WI38 (cell line): ENCODE measurements around the gene PRKCZ.

ENCODE experiments used
- H3K4me3 ChIP-seq: 2 replicates; pipeline ENCODE4 v1.5.1; 2011; ENCODE audit warnings: low read depth, mild to moderate bottlenecking, control low read depth, low read length
- CTCF ChIP-seq: IDR thresholded peaks from 2 replicates; pipeline ENCODE4 v1.5.1; 2012; ENCODE audit warnings: low read depth, mild to moderate bottlenecking, control low read depth, low read length

The PRKCZ gene

DNA sequence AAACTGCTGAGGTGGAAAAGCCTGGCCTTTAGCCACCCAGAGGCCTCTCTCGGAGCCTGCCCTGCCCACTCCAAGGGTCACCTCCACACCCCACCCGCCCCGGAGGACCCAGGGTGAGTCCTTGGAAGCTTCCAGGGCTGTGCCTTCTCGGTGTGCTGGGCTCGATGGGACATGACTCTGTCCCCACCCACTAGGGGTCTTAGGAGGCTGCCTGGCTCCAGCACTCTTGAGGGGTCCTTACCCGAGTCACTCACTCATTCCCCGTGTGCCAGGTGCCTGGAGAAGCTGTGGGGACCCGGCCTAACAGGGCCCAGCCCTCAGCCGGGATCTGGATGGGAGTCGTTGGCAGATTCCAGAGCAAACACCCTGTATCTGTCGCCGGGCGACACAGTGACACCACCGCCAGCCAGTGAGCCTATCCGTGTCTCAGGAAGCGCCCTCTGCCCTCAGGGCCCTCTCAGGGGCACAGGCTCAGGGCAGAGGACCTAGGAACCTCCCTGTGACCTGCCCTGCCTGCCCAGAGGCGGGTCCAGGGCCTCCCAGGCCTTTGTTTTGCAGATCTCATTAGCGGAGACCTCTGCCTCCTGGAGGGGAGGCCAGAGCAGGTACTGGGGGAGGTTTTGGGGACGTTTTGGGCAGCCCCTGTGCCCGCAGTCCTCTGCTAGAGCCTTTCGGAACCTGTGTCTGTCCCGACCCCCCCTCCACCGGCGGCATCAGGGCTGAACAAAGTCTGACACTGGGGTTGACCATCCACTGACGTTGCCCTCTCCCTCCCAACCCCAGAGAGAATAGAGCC lies 3.1 kb upstream of the PRKCZ start:
- TF ChIP-seq CTCF = no peak
- H3K4me3 ChIP-seq = no peak overlapping the region

DNA sequence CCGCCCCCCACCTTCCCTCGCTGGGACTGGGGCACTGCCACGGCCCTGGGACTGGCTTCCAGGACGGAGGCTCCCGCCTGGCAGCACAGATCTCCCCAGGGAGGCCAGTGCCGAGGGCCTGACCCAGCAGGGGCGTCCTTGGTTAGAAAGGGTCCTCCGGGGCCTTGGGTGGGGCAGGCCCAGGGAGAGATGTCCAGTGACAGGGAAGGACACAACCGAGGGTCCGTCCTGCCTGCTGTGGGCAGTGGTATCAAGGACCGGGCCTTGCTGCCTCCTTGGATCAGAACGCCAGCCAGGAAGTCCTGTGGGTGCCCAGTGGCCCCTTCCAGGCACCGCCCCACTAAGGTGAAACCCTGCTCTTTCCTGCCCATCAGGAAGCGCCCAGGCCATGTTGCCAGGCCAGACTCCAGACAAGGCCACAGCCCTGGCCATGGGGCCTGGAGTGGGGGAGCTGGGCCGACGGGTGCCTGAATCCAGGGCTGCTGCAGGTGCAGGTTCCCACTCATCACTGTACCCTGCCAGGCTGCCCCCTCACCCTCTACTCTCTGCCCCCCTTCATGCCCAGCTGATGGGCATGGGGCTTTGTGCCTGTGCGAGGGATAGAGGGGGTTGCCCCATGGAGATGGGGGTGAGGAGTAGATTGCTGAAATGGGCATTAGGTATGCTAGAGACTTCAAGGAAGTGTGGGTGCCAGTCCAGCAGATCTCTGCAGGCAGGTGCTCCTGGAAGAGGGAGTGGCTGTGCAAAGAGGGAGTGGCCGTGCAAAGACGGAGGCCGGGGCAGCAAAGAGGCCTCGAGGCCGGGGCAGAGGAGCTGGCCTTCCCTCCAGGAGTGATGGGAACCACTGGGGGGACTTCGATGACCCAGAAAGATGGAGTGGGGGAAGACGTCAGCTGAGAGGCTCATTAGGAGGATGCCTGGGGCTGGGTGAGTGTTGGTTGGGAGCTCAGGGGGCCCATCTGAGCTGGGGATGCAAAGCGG lies 2.2 kb upstream of the PRKCZ start:
- TF ChIP-seq CTCF = no peak
- H3K4me3 ChIP-seq = no peak overlapping the region

GRCh38 chr1:2049225-2049717 lies 940 bp upstream of the PRKCZ start:
- no peak for TF ChIP-seq CTCF
- H3K4me3 ChIP-seq = no peak overlapping the region

- no peak overlapping the region for H3K4me3 ChIP-seq
- no peak for TF ChIP-seq CTCF
Measured at GRCh38 chr1:2050461-2050792, 216 bp downstream of the PRKCZ start.

GRCh38 chr1:2050793-2051682 lies 827 bp downstream of the PRKCZ start:
- no peak overlapping the region for H3K4me3 ChIP-seq

More at GRCh38 chr1:2050793-2051682, 827 bp downstream of the PRKCZ start:
- TF ChIP-seq CTCF = no peak
